ENCODE measurements around the gene LRFN2.

Gene LRFN2

DNA sequence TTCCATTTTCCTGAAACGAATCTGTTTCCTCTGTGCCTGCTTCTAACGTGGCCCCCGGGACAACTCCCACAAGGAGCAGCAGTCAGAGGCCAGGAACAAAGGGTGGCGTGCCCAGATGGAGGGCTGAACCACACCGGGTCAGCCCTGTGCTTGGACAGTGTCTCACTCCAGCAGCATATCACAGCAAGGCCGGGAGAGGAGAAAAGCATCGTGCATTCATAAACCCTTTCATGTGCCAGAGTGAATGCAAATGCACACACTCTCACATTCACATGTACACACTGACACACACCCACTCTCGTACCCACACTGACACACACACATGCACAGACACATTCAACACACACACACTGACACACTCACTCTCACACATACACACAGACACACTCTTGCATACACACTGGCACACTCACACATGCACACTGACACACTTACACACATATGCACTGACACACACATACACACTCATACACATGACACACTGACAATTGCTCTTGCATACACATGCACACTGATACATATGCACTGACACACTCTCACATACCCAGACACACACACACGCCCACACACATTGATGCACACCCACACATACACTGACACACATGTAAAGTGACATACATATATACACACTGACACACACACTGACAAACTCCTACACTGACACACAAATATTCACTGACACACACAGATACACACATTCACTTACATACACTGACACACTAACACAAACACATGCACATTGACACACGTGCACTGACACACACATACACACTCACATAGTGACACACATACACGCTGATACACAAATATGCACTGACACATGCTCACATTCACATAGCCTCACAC is 237.0 kb downstream of the LRFN2 start:
- DNase-seq (ENCODE audit: low read depth) = no peak

DNA sequence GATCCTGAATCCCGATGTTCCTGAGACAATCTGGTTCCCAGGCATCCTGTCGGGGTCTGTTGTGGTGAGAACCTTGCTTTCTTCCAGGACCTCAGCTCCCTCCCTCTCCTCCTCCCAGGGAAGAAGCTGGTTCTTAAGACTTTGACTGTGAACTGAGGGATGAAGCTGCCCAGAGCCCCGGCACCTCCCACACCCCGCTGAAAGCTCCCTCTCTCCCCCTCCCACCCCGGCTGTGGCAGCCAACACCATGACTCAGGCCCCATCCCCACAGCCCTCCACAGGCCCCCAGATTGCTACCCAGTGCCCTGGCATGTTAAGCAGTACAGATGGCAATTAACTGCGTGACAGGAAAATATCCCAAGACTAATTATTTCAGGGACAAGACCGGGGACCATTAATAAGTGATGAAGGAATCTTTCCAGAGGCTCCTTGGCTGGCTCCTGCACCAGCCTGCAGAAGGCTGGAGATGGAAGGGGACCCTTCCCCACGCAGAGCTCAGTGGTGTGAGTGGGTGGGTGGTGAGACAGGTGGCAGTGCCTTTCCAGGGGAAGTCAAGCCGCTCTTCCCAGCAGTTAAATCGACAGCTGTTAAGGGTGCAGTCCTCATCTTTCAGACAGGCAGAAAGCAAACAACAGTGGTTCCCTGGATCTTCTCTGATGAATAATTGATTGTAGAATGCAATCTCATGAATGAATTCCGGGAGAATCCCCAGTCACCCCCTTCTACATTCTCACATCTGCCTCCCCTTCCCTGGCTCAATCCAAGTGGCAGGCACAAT is 237.9 kb downstream of the LRFN2 start:
- DNase-seq (ENCODE audit: low read depth) = no peak

DNA sequence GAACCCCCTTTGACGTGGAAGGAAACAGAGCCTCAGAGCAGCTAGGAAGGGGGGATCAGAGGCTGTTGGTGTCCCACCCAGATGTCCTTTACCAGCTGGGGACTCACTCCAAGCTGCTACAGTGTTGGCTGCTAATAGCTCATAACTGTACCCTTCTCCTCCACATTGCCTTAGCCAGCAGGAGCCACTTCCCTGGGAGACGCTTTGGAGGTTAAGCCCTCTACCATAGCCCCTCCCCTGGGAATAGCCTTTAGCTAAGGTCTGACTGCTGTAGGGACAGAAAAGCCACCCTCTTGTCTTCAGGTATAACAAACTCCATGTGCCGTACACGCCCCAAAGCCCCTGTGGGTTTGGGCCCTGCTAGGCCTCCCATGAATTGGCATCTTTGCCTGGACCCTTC is 238.6 kb downstream of the LRFN2 start:
- DNase-seq (ENCODE audit: low read depth) = no peak

DNA sequence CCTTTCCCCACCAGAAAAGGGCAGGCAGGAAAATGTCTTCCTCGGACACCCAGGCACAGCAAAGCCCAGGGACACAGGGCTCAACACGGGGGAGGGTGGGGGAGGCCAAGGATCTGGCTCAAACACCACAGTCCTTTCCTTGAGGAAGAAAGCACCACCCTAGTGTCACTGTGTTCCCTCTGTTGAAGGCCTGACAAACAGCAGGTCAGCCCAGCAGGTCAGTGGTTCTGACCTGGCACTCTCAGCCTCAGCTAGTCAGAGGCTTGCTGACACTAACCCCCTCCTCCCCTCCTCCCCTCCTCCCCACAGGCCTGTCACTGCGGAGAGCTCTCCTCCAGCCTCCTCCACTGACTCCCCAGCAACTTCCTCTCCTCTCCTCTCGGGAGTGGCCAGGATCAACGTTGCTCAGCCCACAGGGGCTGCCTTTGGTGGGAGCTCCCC is 239.6 kb downstream of the LRFN2 start:
- DNase-seq (ENCODE audit: low read depth) = no peak

DNA sequence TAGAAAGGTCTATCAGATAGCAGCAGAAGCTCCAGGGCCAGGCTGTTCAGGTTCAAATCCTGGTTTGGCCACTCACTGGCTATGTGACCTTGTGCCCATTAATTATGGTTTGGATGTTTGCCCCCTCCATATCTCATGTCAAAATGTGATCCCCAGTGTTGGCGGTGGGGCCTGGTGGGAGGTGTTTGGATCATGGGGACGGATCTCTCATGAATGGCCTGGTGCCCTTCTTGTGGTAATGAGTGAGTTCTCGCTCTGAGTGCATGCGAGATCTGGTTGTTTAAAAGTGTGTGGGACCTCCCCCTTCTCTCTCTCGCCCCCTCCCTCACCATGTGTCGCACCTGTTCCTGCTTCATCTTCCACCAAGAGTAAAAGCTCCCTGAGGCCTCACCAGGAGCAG is 240.9 kb downstream of the LRFN2 start:
- DNase-seq (ENCODE audit: low read depth) = no peak

DNA sequence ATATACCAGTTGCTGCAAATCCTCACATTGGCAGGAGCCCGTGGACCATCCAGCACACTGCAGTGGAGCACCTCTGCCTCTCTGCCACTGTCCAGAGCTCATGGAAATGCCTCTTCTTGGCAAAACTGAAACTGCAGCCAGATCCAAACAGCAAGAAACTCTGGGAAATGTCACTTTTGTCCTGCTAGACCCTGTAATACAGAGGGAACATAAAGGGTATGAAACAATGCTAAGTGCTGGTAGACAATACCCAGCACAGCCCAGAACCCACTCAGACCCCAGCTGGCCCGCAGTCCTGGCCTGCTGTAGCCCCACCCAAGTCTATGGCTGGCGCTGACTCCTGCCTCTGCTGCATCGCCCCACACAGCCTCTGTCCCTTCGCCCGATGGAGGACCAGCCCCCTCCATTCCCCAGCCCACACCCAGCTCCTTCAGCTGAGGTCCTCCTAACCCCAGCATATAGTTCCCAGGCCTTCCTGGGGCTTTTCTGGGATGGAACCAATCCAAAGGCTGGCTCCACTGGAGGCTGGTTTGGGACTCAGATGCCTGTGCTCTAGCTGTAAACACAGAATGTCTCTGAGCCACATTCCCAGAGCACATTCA is 242.5 kb downstream of the LRFN2 start:
- no peak for DNase-seq (ENCODE audit: low read depth)

DNA sequence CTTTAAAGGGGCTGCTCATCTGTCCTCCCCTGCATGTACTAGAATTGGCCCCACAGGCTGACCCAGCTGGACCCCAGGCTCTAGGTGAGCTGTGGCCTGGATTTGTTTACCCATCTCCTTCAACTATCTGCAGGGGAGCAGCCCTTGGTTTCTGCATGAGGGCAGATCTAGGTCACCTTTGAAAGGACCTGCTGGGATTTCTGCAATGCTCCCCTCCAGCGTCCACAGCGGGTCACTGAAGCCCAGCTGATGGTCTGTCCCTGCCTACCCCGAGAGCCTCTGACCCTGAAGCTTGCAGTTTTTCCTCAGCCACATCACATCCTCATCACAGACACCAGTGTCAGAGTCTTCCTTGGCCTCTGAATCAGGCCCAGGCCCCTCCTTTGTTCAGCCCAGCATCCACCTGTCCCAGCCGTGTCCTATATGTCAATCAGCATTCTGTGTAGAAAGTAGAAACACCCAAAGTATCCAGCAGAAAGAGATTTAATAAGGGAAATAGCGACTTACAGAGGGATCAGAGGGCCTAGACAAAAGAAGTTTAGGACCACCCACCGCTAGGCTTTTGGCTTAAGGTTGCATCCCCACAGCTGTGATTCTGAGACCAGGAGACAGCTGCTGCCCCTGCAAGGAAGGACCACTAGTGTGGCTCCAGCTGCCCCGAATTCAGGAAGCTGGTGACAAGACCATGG is 243.1 kb downstream of the LRFN2 start:
- no peak for DNase-seq (ENCODE audit: low read depth)

DNA sequence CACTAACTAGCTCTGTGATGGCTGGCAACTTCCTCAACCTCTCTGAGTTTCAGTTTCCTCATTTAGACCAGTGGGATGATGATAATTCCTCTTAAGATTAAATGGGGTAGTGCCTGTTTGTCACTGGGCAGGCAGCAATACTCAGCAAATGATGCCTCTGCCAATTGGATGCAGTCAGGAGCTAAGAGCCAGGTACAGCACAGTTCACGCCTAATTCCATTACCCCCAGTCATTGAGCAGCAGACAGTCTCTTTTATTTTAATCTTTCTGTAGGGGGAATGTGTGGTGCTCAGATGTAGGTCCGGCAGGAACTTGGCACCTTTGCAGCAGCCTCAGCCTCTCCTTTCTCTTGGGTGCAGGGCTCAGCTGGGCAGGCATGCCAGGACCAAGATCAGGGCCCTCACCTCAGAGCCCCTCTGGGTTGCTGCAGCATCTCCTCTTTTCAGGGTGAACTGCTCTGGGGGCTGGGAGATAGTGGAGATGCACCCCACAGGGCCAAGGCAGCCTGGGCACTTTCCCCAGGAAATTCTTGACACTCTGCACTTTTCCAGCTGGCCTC is 243.8 kb downstream of the LRFN2 start:
- no peak for DNase-seq (ENCODE audit: low read depth)

DNA sequence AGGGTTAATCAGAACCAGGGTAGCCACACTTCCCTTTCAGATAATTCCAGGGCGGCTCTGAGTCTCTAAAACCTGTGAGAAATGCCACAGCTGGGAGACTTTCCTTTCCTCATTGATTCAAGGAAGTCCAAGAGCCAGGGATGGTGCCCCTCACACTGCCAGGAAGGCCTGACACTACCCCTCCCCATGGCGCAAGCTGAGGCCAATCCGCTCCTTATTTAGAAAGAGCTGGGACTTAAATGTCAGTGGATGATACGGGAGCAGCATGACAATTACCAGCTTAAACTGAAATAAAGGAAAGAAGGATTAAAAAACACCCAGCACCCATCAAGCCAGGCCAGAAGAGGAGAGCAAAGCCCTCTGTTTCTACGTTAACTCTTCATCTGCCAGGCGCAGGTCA is 244.4 kb downstream of the LRFN2 start:
- DNase-seq (ENCODE audit: low read depth) = no peak

DNA sequence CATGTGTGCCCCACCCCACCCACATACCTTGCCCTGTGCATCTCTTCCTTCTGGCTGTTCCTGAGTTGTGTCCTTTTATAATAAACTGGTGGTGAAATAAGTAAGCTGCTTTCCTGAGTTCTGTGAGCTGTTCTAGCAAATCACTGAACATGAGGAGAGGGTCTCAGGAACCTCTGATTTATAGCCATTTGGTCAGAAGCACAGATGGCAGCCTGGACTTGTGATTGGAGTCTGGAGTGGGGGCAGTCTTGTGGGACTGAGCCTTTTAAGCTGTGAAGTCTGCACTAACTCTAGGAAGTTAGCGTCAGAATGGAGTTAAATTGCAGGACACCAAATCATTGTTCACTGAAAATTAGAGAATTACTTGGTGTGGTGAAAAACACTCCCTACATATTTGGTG is 245.4 kb downstream of the LRFN2 start:
- DNase-seq (ENCODE audit: low read depth) = no peak

Data from activated T-cell treated with anti-CD3 and anti-CD28 coated beads for 1 hour (primary cell).